ENCODE measurements around the gene KLF2.

DNA sequence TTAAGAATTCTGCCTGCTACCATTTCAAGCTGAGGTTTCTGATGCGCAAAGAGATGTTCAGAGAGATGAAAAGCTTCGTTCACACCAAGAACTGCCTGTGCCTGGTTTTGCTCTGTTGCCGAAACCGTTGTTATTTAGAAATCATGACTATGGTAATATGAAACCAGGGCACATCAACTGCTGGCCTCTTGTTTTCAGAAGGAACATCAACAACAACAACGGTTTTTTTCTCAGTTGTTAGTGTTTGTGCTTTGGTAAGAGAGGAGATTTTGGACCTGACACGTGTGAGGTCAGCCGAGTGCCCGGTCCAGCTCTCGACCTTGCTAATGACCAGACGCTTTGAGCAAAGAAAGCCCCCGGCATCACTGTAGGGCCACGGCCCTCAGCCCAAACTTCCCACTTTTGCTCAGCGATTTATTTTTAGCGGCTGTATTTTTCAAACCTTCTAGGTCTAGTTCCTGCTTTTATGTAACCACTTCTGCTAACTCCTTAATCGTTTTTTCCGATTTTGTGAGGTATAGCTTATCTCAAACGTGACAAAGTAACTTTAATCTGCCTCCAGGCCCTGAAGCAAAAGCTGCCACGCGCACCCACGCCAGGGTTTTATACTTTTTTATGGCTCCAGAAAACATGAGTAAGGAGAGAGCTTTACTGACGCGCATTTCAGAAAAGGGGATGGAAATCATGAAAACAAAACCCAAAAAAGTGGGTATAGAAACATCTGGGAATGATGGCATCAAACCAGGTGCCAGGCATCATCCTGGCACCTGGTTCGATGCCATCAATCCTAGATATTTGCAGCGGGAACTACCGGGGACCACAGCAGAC is 42.0 kb downstream of the KLF2 start:
- TF ChIP-seq, protein P1, sequence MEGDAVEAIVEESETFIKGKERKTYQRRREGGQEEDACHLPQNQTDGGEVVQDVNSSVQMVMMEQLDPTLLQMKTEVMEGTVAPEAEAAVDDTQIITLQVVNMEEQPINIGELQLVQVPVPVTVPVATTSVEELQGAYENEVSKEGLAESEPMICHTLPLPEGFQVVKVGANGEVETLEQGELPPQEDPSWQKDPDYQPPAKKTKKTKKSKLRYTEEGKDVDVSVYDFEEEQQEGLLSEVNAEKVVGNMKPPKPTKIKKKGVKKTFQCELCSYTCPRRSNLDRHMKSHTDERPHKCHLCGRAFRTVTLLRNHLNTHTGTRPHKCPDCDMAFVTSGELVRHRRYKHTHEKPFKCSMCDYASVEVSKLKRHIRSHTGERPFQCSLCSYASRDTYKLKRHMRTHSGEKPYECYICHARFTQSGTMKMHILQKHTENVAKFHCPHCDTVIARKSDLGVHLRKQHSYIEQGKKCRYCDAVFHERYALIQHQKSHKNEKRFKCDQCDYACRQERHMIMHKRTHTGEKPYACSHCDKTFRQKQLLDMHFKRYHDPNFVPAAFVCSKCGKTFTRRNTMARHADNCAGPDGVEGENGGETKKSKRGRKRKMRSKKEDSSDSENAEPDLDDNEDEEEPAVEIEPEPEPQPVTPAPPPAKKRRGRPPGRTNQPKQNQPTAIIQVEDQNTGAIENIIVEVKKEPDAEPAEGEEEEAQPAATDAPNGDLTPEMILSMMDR (IDR thresholded peaks at IDR 0.05), result no peak
- no peak for TF ChIP-seq POLR2A (IDR thresholded peaks at IDR 0.05)
- TF ChIP-seq POLR2AphosphoS5 (IDR thresholded peaks at IDR 0.05), result no peak
